NCI-H748 treated with DMSO at 0.1 percent for 48 hours (cell line): Measurements from ENCODE around the gene UXT.
A peak's percentile ranks its signal among the peaks of the same experiment; 100 is the strongest.
"Not testable (repeated sequence)": the region's sequence is repeated elsewhere in the genome, so short reads cannot be mapped to it uniquely, and the experiment has no call there.

ENCODE experiments used
- DNase-seq: peaks from one replicate; lab custom pipeline; 2025; lab: John Stamatoyannopoulos, UW

Gene UXT, protein sequence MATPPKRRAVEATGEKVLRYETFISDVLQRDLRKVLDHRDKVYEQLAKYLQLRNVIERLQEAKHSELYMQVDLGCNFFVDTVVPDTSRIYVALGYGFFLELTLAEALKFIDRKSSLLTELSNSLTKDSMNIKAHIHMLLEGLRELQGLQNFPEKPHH

DNA sequence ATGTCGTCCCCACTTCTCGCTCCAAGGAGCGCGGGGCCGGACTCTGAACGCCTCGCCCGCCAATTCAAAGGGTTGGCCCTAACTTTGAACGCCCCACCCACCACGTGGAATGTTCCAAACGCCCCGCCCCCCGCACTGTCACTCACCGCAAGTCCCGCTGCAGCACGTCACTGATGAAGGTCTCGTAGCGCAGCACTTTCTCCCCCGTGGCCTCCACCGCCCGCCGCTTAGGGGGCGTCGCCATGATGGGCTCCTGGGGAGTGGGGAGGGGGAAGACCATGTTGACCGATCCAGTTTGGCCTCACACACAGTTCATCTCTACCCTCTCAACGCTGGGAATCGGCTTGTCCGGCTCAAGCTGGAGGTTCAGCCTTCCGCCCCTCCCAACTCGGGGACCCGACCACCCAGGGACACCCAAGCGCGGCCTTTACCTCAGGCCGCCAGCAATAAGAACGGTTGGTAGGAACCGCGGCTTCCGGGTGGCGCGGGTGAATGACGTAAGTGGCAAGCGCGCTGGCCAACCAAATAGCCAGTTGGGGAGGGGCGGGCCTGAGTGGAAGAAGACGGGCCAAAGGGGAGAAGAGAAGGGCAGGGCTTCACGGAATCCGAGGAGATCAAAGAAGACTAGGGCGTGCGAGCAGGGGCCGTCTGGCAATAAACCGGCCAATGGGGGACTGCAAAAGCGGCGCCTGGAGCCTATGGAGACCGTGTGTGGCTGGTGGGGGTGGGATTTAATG, at the start of gene UXT:
TSS of gene UXT (minus strand) at position 497 of the 737 bp plus-strand sequence. CDS start at position 244, 253 bp downstream.
- DNase-seq: peak; percentile 96

DNA sequence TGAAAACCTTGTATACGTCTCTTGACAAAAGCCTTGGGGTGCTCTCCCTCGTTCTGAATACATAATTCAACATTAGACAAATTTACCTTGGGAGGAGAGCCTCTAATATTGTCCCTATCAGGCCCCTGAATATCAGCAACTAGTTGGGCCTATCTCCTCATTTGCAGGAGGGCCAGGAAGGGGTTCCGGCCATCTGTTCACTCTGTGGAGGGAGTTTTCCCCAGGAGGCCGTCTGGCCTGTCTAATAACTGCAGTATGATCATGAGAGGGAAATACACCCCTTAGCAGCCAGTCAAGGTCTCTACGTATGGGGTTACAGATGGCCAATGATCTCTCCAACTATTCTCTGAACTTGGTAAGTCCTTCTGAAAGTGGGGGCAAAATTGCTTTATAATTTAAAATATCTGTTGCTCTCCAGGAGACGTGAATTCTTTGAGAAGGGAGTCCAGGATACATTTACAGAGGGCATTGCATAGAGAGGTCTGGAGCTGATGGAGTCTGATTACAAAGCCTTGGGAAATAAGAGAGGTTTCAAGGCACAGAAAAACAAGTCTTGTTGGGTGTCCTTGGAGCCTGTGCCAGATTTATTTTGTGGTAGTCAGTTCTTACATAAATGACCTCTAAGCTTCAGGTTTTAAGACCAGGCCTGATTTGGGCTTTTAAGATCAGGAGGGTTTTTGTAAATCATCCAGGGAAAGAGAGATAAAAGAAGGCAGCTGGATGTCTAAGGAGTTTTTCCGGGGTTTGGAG, 48.2 kb upstream of the UXT start:
- DNase-seq: no peak

GRCh38 chrX:47706575-47706974, 47.6 kb upstream of the UXT start:
- DNase-seq: no peak

GRCh38 chrX:47704736-47705135, 45.8 kb upstream of the UXT start:
- DNase-seq: no peak

DNA sequence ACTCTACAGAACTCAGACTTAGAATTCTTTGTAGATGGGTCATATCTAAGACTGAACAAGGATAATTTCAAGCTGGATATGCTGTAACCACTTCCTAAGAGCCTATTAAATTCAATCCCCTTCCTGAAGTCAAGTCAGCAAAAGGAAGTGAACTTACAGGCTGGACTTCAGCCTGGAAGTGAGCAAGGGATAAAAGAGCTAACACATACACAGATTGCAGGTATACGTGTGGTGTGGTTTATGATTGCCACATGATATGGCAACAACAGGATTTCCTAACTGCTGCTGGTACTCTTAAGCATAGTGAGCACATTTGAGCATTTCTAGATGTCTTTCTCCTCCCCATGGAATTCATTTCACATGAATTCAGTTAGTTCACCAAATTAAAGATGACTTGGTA, 38.2 kb upstream of the UXT start:
- DNase-seq: no peak

GRCh38 chrX:47690175-47690574, 31.2 kb upstream of the UXT start:
- DNase-seq: no peak

DNA sequence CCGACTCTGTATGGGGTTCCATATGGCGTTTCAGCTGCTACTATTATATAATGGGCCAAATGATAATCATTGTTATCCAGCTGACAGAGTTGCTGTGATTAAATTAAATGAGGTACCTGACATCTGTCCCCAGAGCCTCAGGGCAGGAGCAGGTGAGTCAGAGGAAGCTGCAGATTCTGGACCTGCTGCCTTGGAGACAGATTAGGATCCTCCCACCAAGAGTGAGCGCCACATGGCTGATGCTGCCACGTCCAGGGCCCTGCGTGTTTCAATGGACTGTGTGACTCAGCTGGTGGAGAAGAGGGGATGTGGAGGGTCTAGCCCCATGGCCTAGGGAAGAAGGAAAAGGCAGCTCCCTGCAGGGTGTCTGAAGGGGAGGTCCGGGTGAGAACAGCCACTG, 28.3 kb upstream of the UXT start:
- peak; percentile 1 for DNase-seq

- DNase-seq: no peak
These were observed 24.8 kb upstream of the UXT start for GRCh38 chrX:47683829-47684205.

- DNase-seq: no peak
These were observed 24.3 kb upstream of the UXT start for GRCh38 chrX:47683184-47683828.

DNA sequence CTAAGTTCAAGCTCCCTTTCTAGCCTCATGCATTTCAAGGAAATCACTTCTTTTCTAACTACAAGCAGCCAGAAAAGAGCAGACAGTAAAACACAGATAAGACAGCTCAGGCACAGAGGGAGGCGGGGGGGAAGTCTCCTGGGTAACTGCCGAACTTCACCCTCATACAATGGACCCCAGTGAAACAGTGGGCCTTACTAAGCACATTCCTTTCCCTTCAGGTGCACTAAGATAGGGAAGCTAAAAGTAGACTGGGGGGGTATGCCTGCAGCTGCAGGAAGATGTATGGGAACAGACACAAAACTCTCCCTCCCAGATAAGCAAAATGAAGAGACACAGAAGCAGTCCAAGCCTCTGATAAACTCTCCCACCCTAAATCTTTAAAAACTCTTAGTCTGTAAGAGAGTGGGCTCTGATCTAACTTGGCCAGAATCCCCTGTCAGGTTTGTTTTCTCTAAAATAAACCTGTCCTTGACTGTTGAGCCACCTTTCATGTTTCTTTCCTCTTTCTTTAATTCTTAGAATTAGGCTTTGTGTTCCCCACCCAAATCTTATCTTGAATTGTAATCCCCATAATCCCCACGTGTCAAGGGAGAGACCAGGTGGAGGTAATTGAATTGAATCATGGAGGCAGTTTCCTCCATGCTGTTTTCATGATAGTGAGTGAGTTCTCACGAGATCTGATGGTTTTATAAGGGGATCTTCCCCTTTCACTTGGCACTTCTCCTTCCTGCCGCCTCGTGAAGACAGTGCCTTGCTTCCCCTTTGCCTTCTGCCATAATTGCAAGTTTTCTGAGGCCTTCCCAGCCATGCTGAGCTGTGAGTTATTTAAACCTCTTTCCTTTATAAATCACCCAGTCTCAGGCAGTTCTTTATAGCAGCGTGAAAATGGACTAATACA, 17.2 kb upstream of the UXT start:
- not testable (repeated sequence) for DNase-seq

- no peak for DNase-seq
These were observed 15.8 kb upstream of the UXT start for GRCh38 chrX:47674776-47675175.

DNA sequence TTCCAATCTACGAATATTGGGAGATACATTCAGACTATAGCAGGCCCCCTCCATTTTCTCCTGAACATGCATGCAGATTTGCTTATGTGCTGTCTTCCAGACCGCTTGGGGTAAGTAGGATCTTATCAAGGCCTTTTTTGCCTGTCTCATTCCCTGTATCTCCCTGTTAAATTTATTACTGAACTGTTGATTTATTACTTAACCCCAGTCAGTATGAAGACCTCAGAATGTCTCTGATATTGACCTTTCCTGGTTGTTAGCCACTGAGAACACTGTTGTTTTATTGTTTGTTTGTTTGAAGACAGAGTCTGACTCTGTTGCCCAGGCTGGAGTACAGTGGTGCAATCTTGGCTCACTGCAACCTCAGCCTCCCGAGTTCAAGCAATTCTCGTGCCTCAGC, 6.8 kb upstream of the UXT start:
- DNase-seq: not testable (repeated sequence)

DNA sequence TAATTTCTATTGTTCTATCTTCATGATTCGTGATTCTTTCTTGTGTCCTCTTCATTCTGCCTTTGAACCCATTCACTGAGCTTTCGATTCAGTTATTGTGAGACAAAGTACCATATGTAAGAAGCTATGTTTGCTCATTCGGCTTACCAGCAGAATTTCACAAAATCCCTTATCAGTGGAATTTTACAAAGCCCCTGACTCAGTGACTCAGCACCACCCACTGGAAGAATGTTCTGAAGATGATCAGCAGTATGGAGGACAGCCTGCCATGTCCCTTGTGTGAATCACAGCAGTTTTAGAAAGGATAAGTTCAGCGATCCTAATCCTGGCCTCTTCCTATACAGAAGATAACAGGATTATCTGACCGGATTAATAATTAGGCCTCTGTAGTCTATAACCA, 5.8 kb upstream of the UXT start:
- no peak for DNase-seq

DNA sequence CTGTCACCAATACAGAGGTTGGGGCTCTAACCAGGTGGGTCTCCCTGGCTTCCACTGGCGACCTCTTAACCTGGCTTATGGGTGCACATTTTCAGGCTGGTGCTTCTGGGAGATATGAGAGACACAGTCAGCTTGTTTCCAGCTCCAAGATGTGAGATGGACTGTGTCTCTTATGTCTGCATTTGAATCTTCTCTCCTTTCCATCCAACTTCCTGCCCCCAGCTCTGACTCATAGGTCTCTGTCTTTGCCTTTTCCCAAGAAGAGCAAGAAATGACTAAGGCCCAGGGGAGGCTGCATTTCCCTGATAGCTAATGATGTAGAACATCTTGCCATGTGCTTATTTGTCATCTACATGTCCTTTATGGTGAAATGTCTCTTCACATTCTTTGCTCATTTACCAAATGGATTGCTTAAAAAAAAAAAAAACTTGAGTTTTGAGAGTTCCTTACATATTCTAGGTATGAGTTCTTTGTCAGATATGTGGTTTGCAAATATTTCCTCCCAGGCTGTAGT, 3.2 kb upstream of the UXT start:
- no peak for DNase-seq

DNA sequence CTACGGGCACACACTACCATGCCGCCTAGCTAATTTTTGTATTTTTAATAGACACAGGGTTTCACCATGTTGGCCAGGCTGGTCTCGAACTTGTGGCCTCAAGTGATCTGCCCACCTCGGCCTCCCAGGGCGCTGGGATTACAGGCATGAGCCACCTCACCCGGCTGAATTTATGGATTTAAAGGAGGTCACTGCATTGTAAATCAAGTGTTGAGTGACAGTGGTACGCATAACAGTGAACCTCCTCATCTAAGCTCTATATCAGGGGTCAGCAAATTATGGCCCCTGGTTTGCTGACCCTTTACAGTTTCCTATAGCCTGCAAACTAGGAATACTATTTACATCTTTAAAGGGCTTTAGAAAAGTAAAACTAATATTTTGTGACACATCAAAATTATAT, 2.6 kb upstream of the UXT start:
- no peak for DNase-seq

DNA sequence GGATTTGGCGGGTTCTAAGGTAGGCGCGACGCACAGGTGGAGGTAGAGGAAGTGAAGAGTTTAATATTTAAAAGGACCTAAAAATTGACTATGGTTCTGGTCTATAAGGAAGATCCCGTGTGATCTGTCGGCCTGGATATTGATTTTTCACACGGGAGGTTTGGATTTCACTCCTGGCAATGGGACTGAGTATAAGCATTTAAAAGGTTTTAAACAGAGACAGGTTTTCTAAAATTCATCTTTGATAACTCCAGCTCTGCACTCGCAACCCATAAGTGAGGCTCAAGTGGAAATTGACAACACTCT, 394 bp upstream of the UXT start:
- no peak for DNase-seq

- no peak for DNase-seq
These were observed 688 bp downstream of the UXT start for GRCh38 chrX:47658301-47658683.

DNA sequence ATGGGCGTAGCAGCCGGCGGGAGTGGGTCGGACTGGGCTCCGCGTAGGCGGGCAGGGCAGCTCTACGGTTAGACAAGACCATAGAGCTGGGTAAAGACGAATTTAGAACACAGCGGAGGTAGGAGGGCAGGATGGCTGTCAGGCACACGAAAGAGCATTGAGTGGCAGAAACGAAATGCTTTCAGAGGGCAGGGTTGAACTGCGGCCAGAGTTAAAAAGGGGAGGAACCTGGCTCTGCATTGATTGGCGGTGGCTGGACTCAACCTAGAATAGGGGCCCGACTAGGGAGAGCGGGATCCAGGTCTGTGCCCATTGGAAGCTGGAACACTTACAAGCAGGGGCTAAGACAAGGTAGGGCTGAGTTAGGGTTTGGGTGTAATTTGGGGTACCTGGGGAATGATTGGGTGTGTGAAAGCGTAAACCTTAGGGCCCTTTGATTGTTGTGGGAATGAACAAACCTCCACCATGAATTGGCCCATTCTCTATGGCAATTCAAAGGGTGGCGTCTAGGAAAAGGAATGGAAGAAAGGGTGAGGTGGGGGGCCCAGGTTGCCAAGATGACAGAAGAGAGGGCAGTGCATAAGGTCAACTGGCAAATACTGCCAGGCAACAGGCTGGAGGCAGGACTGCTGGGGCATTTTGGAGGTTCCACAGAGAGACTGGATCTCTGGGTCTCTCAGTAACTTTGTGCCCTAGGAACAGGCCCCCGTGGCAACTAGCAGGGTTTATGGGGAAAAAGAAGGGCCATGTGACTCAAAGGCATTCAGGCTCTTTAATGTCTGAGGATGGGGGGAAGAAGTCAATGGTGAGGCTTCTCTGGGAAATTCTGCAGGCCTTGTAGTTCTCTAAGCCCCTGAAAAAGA, 7.7 kb downstream of the UXT start:
- DNase-seq: no peak

- peak; percentile 96 for DNase-seq
These were observed 8.6 kb downstream of the UXT start, which contains the start of gene ELK1 for GRCh38 chrX:47650164-47651042. Gene ELK1 (minus strand): TSS chrX:47650563. CDS start chrX:47641441, 9,122 bp downstream.

GRCh38 chrX:47649781-47650163, 9.2 kb downstream of the UXT start:
- DNase-seq: no peak
